HG02981 (cell line): ENCODE results near the gene CASZ1.

Source experiments
- ATAC-seq: cut with Tn5 transposase; IDR thresholded peaks from one replicate; pipeline ENCODE4 v1.9.1; 2021; ENCODE audit warnings: mild to moderate bottlenecking, moderate library complexity; ENCODE audit not compliant: unreplicated experiment

CASZ1 gene

GRCh38 chr1:10733474-10734366 is 62.7 kb downstream of the CASZ1 start:
- no peak for ATAC-seq

- no peak for ATAC-seq
Observed at GRCh38 chr1:10730985-10731384, 65.5 kb downstream of the CASZ1 start.

GRCh38 chr1:10728595-10729410 is 67.6 kb downstream of the CASZ1 start:
- ATAC-seq, result no peak

GRCh38 chr1:10727751-10728232 is 68.7 kb downstream of the CASZ1 start:
- no peak for ATAC-seq

GRCh38 chr1:10726355-10726754 is 70.1 kb downstream of the CASZ1 start:
- no peak for ATAC-seq

GRCh38 chr1:10724948-10725847 is 71.2 kb downstream of the CASZ1 start:
- no peak for ATAC-seq

- no peak for ATAC-seq
Observed at GRCh38 chr1:10724511-10724910, 71.9 kb downstream of the CASZ1 start.

GRCh38 chr1:10724052-10724494 is 72.4 kb downstream of the CASZ1 start:
- ATAC-seq, result no peak

GRCh38 chr1:10723317-10723716 is 73.1 kb downstream of the CASZ1 start:
- ATAC-seq, result no peak

GRCh38 chr1:10722803-10723202 is 73.6 kb downstream of the CASZ1 start:
- no peak for ATAC-seq

GRCh38 chr1:10721381-10722321 is 74.8 kb downstream of the CASZ1 start:
- ATAC-seq, result no peak

GRCh38 chr1:10720635-10721034 is 75.8 kb downstream of the CASZ1 start:
- no peak for ATAC-seq

- ATAC-seq, result no peak
Observed at GRCh38 chr1:10718083-10718415, 78.4 kb downstream of the CASZ1 start.

GRCh38 chr1:10717296-10718082 is 79.0 kb downstream of the CASZ1 start:
- no peak for ATAC-seq

- ATAC-seq, result no peak
Observed at GRCh38 chr1:10716840-10717239, 79.6 kb downstream of the CASZ1 start.

- ATAC-seq, result no peak
Observed at GRCh38 chr1:10714337-10715114, 81.9 kb downstream of the CASZ1 start.

GRCh38 chr1:10713614-10714013 is 82.8 kb downstream of the CASZ1 start:
- no peak for ATAC-seq
